HepG2 (cell line): ENCODE results near the gene QSOX2. TPM values are rescaled to one million over a fixed set of nuclear protein-coding genes. Genes with fewer than 3 reads are reported as not detected.

Experiments used
- ATAC-seq: fragments of 200-7000 bp; cut with Tn5 transposase; 3 replicates; pipeline ENCODE4 v1.9.1; 2020; ENCODE audit warnings: mild to moderate bottlenecking, moderate library complexity
- BruUV-seq: library from RNA; stranded (reverse); fragments of 400-500 nt; replicated peaks from 2 replicates; lab custom pipeline; 2021; lab: Mats Ljungman, UMichigan
- CTCF ChIA-PET: fragments of 300-600 bp; formaldehyde crosslinking; extraction: SDS; loops from one replicate; lab custom pipeline; 2021; ENCODE audit warnings: low total read pairs, inconsistent platforms, low intra/inter-chr PET ratio; lab: Yijun Ruan, JAX
- POLR2A ChIA-PET: fragments of 350-600 bp; sonication (Branson Sonifier 250); formaldehyde crosslinking; loops from one replicate; lab custom pipeline; 2020; ENCODE audit warnings: antibody characterized with exemption, inconsistent platforms; lab: Yijun Ruan, JAX
- DNase-seq: peaks from one replicate; pipeline ENCODE4 v3.0.0-alpha.2; 2015; ENCODE audit warnings: low spot score
- FAIRE-seq: peaks from 3 replicates; lab custom pipeline; 2011; peaks lifted over from hg19 to GRCh38; lab: Jason Lieb, UNC
- H2AFZ ChIP-seq: one replicate; pipeline ENCODE4 v1.6.1; 2011; ENCODE audit warnings: low read length, inconsistent platforms
- H3K27ac ChIP-seq: fragments of 300-600 bp; 3 replicates; pipeline ENCODE4 v1.8.0; 2011; ENCODE audit warnings: mixed run types, mild to moderate bottlenecking, mixed read lengths, low read length, inconsistent platforms; ENCODE audit not compliant: insufficient read depth; ENCODE audit errors: extremely low read length
- H3K27me3 ChIP-seq, 2 experiments: fragments of 200-600 bp in 1 of 2; 2 replicates in 1 of 2; 3 replicates in 1 of 2; pipeline versions ENCODE4 v1.6.0 to v1.8.0; 2011; ENCODE audit warnings: low read length in 2 of 2, mild to moderate bottlenecking in 2 of 2, moderate library complexity in 2 of 2, inconsistent platforms in 1 of 2; ENCODE audit not compliant: insufficient read depth in 2 of 2, control insufficient read depth in 1 of 2
- H3K36me3 ChIP-seq, 2 experiments: fragments of 200-600 bp in 1 of 2; replicated peaks in 1 of 2; 2 replicates in 1 of 2; 3 replicates in 1 of 2; pipeline versions ENCODE4 v1.5.1 to v1.8.0; 2011; ENCODE audit warnings: low read length in 2 of 2, inconsistent platforms in 1 of 2; ENCODE audit not compliant: insufficient read depth in 2 of 2, control insufficient read depth in 1 of 2
- H3K4me1 ChIP-seq: 2 replicates; pipeline ENCODE4 v1.5.1; 2012; ENCODE audit warnings: low read length, inconsistent platforms; ENCODE audit not compliant: insufficient read depth
- H3K4me2 ChIP-seq: 2 replicates; pipeline ENCODE4 v1.6.0; 2011; ENCODE audit warnings: low read depth, low read length, inconsistent platforms
- H3K4me3 ChIP-seq, 3 experiments: fragments of 200-600 bp in 1 of 3; sonication (generic), shearing (Covaris generic) in 1 of 3; replicated peaks in 1 of 3; 2 replicates each; pipeline ENCODE4 v1.5.1; 2011 to 2016; ENCODE audit warnings: low read length in 3 of 3, inconsistent platforms in 2 of 3, low read depth in 2 of 3, mild to moderate bottlenecking in 2 of 3, control low read depth in 1 of 3, mixed read lengths in 1 of 3; ENCODE audit not compliant: insufficient read depth in 1 of 3
- H3K79me2 ChIP-seq: one replicate; pipeline ENCODE4 v1.6.1; 2011; ENCODE audit warnings: low read length, inconsistent platforms; ENCODE audit not compliant: insufficient read depth
- H3K9ac ChIP-seq: 2 replicates; pipeline ENCODE4 v1.6.0; 2011; ENCODE audit warnings: mild to moderate bottlenecking, low read depth, low read length, inconsistent platforms; ENCODE audit not compliant: insufficient read depth
- H3K9me3 ChIP-seq: 2 replicates; pipeline ENCODE4 v1.5.1; 2012; ENCODE audit warnings: mild to moderate bottlenecking, low read length
- H4K20me1 ChIP-seq: 2 replicates; pipeline ENCODE4 v1.6.0; 2011; ENCODE audit warnings: inconsistent platforms, mild to moderate bottlenecking, low read length, moderate library complexity; ENCODE audit not compliant: insufficient read depth
- RBM22 ChIP-seq: fragments of 200-400 bp; formaldehyde crosslinking; optimal IDR thresholded peaks from 2 replicates; pipeline ENCODE3; 2017; ENCODE audit warnings: mild to moderate bottlenecking, low read length, moderate library complexity
- STAT6 ChIP-seq: sonication (generic); formaldehyde crosslinking; IDR thresholded peaks from 2 replicates; pipeline ENCODE4 v1.4.0; 2020; ENCODE audit warnings: missing genetic modification reagents, mild to moderate bottlenecking, borderline replicate concordance
- TFAP4 ChIP-seq: sonication (generic); IDR thresholded peaks from 2 replicates; pipeline ENCODE4 v1.6.1; 2016; ENCODE audit warnings: low read depth, borderline replicate concordance
- ZSCAN25 ChIP-seq: sonication (generic); formaldehyde crosslinking; IDR thresholded peaks from 2 replicates; pipeline ENCODE4 v1.8.0; 2022; ENCODE audit warnings: mild to moderate bottlenecking, missing genetic modification reagents
- WGBS: methylation state at CpG from one replicate; pipeline ENCODE4 v1.1.6; 2017; ENCODE audit warnings: low lambda C conversion rate; 5-methylcytosine and 5-hydroxymethylcytosine counted together
- in situ Hi-C: cut with HindIII; loops from 2 replicates; pipeline ENCODE4 v1.10.0; 2017; ENCODE audit warnings: low pct_unique_long_range_greater_than_20kb; ENCODE audit not compliant: extremely low pct_ligation_motif_present
- intact Hi-C: fragments of 100-400 bp; cut with micrococcal nuclease; formaldehyde crosslinking; loops from one replicate; pipeline ENCODE4 v1.10.0; 2022; ENCODE audit not compliant: unreplicated experiment
- polyA plus RNA-seq, 8 experiments: library from polyadenylated mRNA; depleted of rRNA in 3 of 8; stranded (reverse) in 7 of 8; unstranded in 1 of 8; fragments of >200 nt; fragmentation: Illumina TruSeq in 4 of 8; extraction: Trizol in 4 of 8; gene quantifications; 2 replicates each; pipeline versions ENCODE4 v1.2.1 to v1.2.3, GENCODE V29; 2011 to 2016; ENCODE audit warnings: low read depth in 4 of 8, missing spikeins in 1 of 8, mixed read lengths in 1 of 8; ENCODE audit not compliant: insufficient read depth in 1 of 8
- total RNA-seq, 5 experiments: library from RNA; depleted of rRNA; stranded (reverse); fragments of >200 nt; fragmentation: Illumina TruSeq; extraction: Trizol; gene quantifications; 2 replicates each; pipeline ENCODE4 v1.2.3, GENCODE V29; 2016; ENCODE audit warnings: low read depth in 1 of 5

Gene QSOX2
- total and polyA plus RNA-seq, 2 of the 13 experiments (the other 11 are each of a cell fraction or from before 2014, with no cell fraction given): 27.1 to 42.1 TPM

- no peaks in the 10 kb centered on the region for H3K36me3 ChIP-seq
- H3K9me3 ChIP-seq: no peaks in the 10 kb centered on the region
- 29% methylated on average over 3 of the region's 12 CpGs for WGBS
- no peak for FAIRE-seq
- POLR2A ChIA-PET: interaction anchor here (0.6 to 1.1 kb wide), 2 partner anchors 9 to 171 kb away, joined by 3 read pairs; no protein-coding TSS in a partner anchor
- no peaks in the 10 kb centered on the region for H3K79me2 ChIP-seq
- BruUV-seq: no TSS peak
- H4K20me1 ChIP-seq: no peaks in the 10 kb centered on the region
- H3K27me3 ChIP-seq: peaks cover 9 to 45% of the 10 kb centered on the region in 2 experiments; a peak in 4 of 5 replicates
- no peak for DNase-seq
- peak; percentile 43 for ATAC-seq
- intact Hi-C loops: no loop called here
- no peak overlapping the region for H3K27ac ChIP-seq
- CTCF ChIA-PET: no interaction called here
- H2AFZ ChIP-seq: no peak overlapping the region
- H3K9ac ChIP-seq: no peak overlapping the region
- no peak for TF ChIP-seq STAT6 (CRISPR knock-in tag)
- peak; percentile 67; the same call in 1 of the 2 replicates for TF ChIP-seq ZSCAN25 (CRISPR knock-in tag)
- no peak for TF ChIP-seq RBM22
- TF ChIP-seq TFAP4: no peak
- TF ChIP-seq, all 625 proteins: peak for 1
- H3K4me3 ChIP-seq: no peak overlapping the region
- no peaks in the 10 kb centered on the region for H3K4me1 ChIP-seq
- in situ Hi-C loops: no loop called here
- no peak overlapping the region for H3K4me2 ChIP-seq
These were observed 85.2 kb downstream of the QSOX2 start for GRCh38 chr9:136160381-136160841.
